GM13977 (cell line): Measurements from ENCODE around the gene ZNF560.

ENCODE experiments used
- DNase-seq: peaks from one replicate; pipeline ENCODE4 v3.0.0; 2012; ENCODE audit warnings: low spot score
- in situ Hi-C: fragments of 300-500 bp; cut with MboI; formaldehyde crosslinking; loops from one replicate; pipeline ENCODE4 v1.12.0; 2022; ENCODE audit warnings: low sequenced_read_pairs, low pct_unique_long_range_greater_than_20kb, mixed read lengths, inconsistent platforms; ENCODE audit not compliant: unreplicated experiment
- TF ChIP-seq, protein P1 (sequence below): IDR thresholded peaks from 2 replicates; pipeline ENCODE4 v1.5.1; 2012; ENCODE audit warnings: mild to moderate bottlenecking, control low read depth; ENCODE audit not compliant: insufficient read depth; ENCODE audit errors: extremely low read depth, missing control alignments

ZNF560 gene

GRCh38 chr19:9474975-9475374 is 23.4 kb downstream of the ZNF560 start:
- in situ Hi-C loops: no loop called here
- no peak for DNase-seq
- TF ChIP-seq, protein P1, sequence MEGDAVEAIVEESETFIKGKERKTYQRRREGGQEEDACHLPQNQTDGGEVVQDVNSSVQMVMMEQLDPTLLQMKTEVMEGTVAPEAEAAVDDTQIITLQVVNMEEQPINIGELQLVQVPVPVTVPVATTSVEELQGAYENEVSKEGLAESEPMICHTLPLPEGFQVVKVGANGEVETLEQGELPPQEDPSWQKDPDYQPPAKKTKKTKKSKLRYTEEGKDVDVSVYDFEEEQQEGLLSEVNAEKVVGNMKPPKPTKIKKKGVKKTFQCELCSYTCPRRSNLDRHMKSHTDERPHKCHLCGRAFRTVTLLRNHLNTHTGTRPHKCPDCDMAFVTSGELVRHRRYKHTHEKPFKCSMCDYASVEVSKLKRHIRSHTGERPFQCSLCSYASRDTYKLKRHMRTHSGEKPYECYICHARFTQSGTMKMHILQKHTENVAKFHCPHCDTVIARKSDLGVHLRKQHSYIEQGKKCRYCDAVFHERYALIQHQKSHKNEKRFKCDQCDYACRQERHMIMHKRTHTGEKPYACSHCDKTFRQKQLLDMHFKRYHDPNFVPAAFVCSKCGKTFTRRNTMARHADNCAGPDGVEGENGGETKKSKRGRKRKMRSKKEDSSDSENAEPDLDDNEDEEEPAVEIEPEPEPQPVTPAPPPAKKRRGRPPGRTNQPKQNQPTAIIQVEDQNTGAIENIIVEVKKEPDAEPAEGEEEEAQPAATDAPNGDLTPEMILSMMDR: no peak

GRCh38 chr19:9467161-9467560 is 31.3 kb downstream of the ZNF560 start:
- TF ChIP-seq, protein P1: no peak
- DNase-seq: no peak
- in situ Hi-C loops: no loop called here

DNA sequence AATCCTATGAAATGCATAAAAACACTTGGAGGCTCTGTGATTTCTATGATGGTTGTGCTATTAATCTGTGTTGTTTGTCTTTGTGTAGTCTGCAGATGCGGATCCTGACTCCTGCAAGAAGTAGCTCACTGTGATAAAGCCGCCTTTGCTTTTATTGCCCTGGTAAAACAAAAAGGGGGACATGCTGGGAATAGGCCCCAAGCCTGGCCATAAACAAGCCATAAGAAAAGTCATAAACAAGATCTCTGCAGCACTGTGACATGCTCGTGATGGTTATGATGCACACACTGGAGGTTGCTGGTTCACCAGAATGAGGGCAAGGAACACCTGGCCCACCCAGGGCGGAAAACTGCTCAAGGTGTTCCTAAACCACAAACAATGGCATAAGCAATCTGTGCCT is 36.5 kb downstream of the ZNF560 start:
- TF ChIP-seq, protein P1: no peak
- DNase-seq: no peak
- in situ Hi-C loops: no loop called here

DNA sequence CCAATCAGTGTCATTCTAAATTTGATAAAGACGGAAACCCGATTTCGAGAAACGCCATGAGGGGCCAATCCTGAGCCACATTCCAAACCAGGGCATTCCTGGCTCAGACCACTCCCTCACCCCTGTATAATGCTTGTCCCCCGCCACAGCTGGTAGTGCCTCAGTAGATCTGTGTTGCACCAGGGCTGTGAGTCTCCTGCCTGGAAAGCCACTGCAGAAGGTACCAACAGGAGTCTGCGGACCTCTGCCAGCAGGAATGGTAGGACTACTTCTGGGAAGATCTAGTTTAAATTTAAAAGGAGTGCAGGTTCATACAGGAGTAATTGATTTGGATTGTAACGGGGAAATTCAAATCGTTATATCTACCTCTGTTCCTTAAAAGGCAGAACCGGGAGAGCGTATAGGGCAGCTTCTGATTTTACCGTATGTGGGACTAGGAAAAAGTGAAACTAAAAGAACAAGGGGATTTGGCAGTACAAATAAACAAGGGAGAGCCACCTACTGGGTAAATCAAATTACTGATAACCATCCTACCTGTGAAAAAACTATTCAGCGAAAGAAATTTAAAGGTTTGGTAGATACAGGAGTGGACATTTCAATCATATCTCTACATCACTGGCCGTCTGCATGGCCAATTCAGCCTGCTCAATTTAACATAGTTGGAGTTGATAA is 42.3 kb downstream of the ZNF560 start:
- in situ Hi-C loops: no loop called here
- no peak for DNase-seq
- TF ChIP-seq, protein P1: no peak

- in situ Hi-C loops: no loop called here
- DNase-seq: no peak
- TF ChIP-seq, protein P1: no peak
Measured at GRCh38 chr19:9453953-9454352, 44.5 kb downstream of the ZNF560 start.

GRCh38 chr19:9445037-9445436 is 53.4 kb downstream of the ZNF560 start:
- DNase-seq: no peak
- TF ChIP-seq, protein P1: no peak
- in situ Hi-C loops: no loop called here
